ENCODE data around the gene NGF. TPM values are rescaled to one million over a fixed set of nuclear protein-coding genes. Genes with fewer than 3 reads are reported as not detected.

The NGF gene
- total and polyA plus RNA-seq, 2 of the 4 experiments (the other 2 are of a cell fraction): 12.5 to 21.7 TPM

- H3K56ac ChIP-seq (ENCODE audit: extremely low read depth, insufficient read depth, low read length): no peak overlapping the region
- H3K4ac ChIP-seq (ENCODE audit: low read depth, low read length): no peak overlapping the region
- ChIA-PET POLR2A (ENCODE audit: unreplicated experiment) (no interaction called here), CTCF (no interaction called here)
- no peaks in the 10 kb centered on the region for H4K20me1 ChIP-seq (ENCODE audit: insufficient read depth, low read length)
- H4K8ac ChIP-seq (ENCODE audit: low read depth in 2 of 2, low read length in 2 of 2): no peak overlapping the region
- no peak overlapping the region for H2AK9ac ChIP-seq (replicated peaks; ENCODE audit: low read depth, low read length, poor library complexity)
- H3K4me2 ChIP-seq (ENCODE audit: low read depth, low read length): no peak overlapping the region
- no peak overlapping the region for H2BK20ac ChIP-seq (ENCODE audit: low read depth, low read length)
- H2BK5ac ChIP-seq (ENCODE audit: low read depth, low read length, poor library complexity, severe bottlenecking): no peak overlapping the region
- H3K4me3 ChIP-seq (ENCODE audit: insufficient read depth, low read depth, low read length): no peak overlapping the region
- H4K5ac ChIP-seq (ENCODE audit: low read depth, low read length): no peak overlapping the region
- H3K14ac ChIP-seq (replicated peaks; ENCODE audit: low read depth, low read length): no peak overlapping the region
- H3K9me3 ChIP-seq (ENCODE audit: control insufficient read depth, insufficient read depth, low read length): peaks cover 12% of the 10 kb centered on the region
- H3K36me3 ChIP-seq (ENCODE audit: control insufficient read depth, insufficient read depth, low read length): no peaks in the 10 kb centered on the region
- BruUV-seq (replicated peaks): no TSS peak
- H3K27ac ChIP-seq (ENCODE audit: insufficient read depth, low read length): peak overlapping the region; percentile 33; the same call in 1 of the 2 replicates
- H2BK15ac ChIP-seq (ENCODE audit: low read depth, low read length): no peak overlapping the region
- no peak overlapping the region for H4K91ac ChIP-seq (ENCODE audit: insufficient read depth, low read depth, low read length)
- H3K4me1 ChIP-seq (ENCODE audit: control insufficient read depth, insufficient read depth, low read length): peaks cover 2% of the 10 kb centered on the region
- H3K9me1 ChIP-seq (ENCODE audit: insufficient read depth, low read length): no peaks in the 10 kb centered on the region
- H2AFZ ChIP-seq (replicated peaks; ENCODE audit: low read length, poor library complexity): no peak overlapping the region
- H3K9ac ChIP-seq (ENCODE audit: low read depth, low read length): no peak overlapping the region
- intact Hi-C loops (cut with micrococcal nuclease) (no loop called here), dilution Hi-C loops (cut with HindIII; ENCODE audit: low sequenced_read_pairs, unreplicated experiment) (no loop called here), in situ Hi-C loops (cut with MboI; ENCODE audit: low sequenced_read_pairs) (no loop called here)
- no CpG with 5 or more reads among the region's 1 CpG for WGBS, 2 experiments (ENCODE audit: extremely low coverage in 2 of 2, insufficient read length in 1 of 2)
- TF ChIP-seq FOS (IDR thresholded peaks at IDR 0.05; ENCODE audit: low read depth, low read length): no peak
- TF ChIP-seq CEBPB (IDR thresholded peaks at IDR 0.05; ENCODE audit: low read depth, low read length): no peak
- TF ChIP-seq NFE2L2 (IDR thresholded peaks at IDR 0.05; ENCODE audit: low read depth, low read length): no peak
- no peak for TF ChIP-seq RFX5 (IDR thresholded peaks at IDR 0.05; ENCODE audit: low read depth, low read length)
- no peak for TF ChIP-seq BHLHE40 (IDR thresholded peaks at IDR 0.05; ENCODE audit: low read depth, low read length)
- no peak for TF ChIP-seq RAD21 (IDR thresholded peaks at IDR 0.05; ENCODE audit: low read length)
- no peak for TF ChIP-seq MXI1 (IDR thresholded peaks at IDR 0.05; ENCODE audit: borderline replicate concordance, low read depth, low read length)
- no peak for TF ChIP-seq CHD1 (IDR thresholded peaks at IDR 0.05; ENCODE audit: low read depth, low read length)
- TF ChIP-seq CTCF (conservative IDR thresholded peaks at IDR 0.05; ENCODE audit: low read depth, low read length): no peak
- TF ChIP-seq SMC3 (IDR thresholded peaks at IDR 0.05; ENCODE audit: low read depth, low read length): no peak
- TF ChIP-seq POLR2A (IDR thresholded peaks at IDR 0.05; ENCODE audit: low read depth, low read length): no peak
- TF ChIP-seq MAZ (IDR thresholded peaks at IDR 0.05; ENCODE audit: borderline replicate concordance, low read depth, low read length): no peak
- TF ChIP-seq USF2 (IDR thresholded peaks at IDR 0.05; ENCODE audit: low read depth, low read length): no peak
- TF ChIP-seq RCOR1 (IDR thresholded peaks at IDR 0.05; ENCODE audit: insufficient replicate concordance, low read length): no peak
- no peak for TF ChIP-seq MAFK (IDR thresholded peaks at IDR 0.05; ENCODE audit: low read depth, low read length)
- no peak for TF ChIP-seq ELK1 (IDR thresholded peaks at IDR 0.05; ENCODE audit: borderline replicate concordance, low read depth, low read length)
- ATAC-seq (ENCODE audit: low read depth) (peak; percentile 35; the same call in 1 of the 2 replicates), DNase-seq (no peak)
- H2AK5ac ChIP-seq (ENCODE audit: low read depth, low read length): no peak overlapping the region
- H3K23ac ChIP-seq (ENCODE audit: low read depth, low read length): no peak overlapping the region
- no peaks in the 10 kb centered on the region for H3K79me1 ChIP-seq (ENCODE audit: low read depth in 1 of 2, low read length in 2 of 2)
- no peak overlapping the region for H2BK120ac ChIP-seq (ENCODE audit: low read depth, low read length)
- H3K27me3 ChIP-seq (ENCODE audit: control insufficient read depth, insufficient read depth, low read length): no peaks in the 10 kb centered on the region
- H3K18ac ChIP-seq (ENCODE audit: low read depth, low read length): no peak overlapping the region; the same call in 1 of the 2 replicates
Measured at GRCh38 chr1:115261496-115261895, 76.6 kb downstream of the NGF start.

Data from IMR-90 (cell line).